HepG2 (cell line): ENCODE measurements around the gene MSX2. TPM values are rescaled to one million over a fixed set of nuclear protein-coding genes. Genes with fewer than 3 reads are reported as not detected.

Experiments used
- ATAC-seq: fragments of 200-7000 bp; cut with Tn5 transposase; 3 replicates; pipeline ENCODE4 v1.9.1; 2020; ENCODE audit warnings: mild to moderate bottlenecking, moderate library complexity
- BruUV-seq: library from RNA; stranded (reverse); fragments of 400-500 nt; replicated peaks from 2 replicates; lab custom pipeline; 2021; lab: Mats Ljungman, UMichigan
- CTCF ChIA-PET: fragments of 300-600 bp; formaldehyde crosslinking; extraction: SDS; loops from one replicate; lab custom pipeline; 2021; ENCODE audit warnings: low total read pairs, inconsistent platforms, low intra/inter-chr PET ratio; lab: Yijun Ruan, JAX
- POLR2A ChIA-PET: fragments of 350-600 bp; sonication (Branson Sonifier 250); formaldehyde crosslinking; loops from one replicate; lab custom pipeline; 2020; ENCODE audit warnings: antibody characterized with exemption, inconsistent platforms; lab: Yijun Ruan, JAX
- DNase-seq: peaks from one replicate; pipeline ENCODE4 v3.0.0-alpha.2; 2015; ENCODE audit warnings: low spot score
- FAIRE-seq: peaks from 3 replicates; lab custom pipeline; 2011; peaks lifted over from hg19 to GRCh38; lab: Jason Lieb, UNC
- H2AFZ ChIP-seq: one replicate; pipeline ENCODE4 v1.6.1; 2011; ENCODE audit warnings: low read length, inconsistent platforms
- H3K27ac ChIP-seq: fragments of 300-600 bp; 3 replicates; pipeline ENCODE4 v1.8.0; 2011; ENCODE audit warnings: mixed run types, mild to moderate bottlenecking, mixed read lengths, low read length, inconsistent platforms; ENCODE audit not compliant: insufficient read depth; ENCODE audit errors: extremely low read length
- H3K27me3 ChIP-seq, 2 experiments: fragments of 200-600 bp in 1 of 2; 2 replicates in 1 of 2; 3 replicates in 1 of 2; pipeline versions ENCODE4 v1.6.0 to v1.8.0; 2011; ENCODE audit warnings: low read length in 2 of 2, mild to moderate bottlenecking in 2 of 2, moderate library complexity in 2 of 2, inconsistent platforms in 1 of 2; ENCODE audit not compliant: insufficient read depth in 2 of 2, control insufficient read depth in 1 of 2
- H3K36me3 ChIP-seq, 2 experiments: fragments of 200-600 bp in 1 of 2; replicated peaks in 1 of 2; 2 replicates in 1 of 2; 3 replicates in 1 of 2; pipeline versions ENCODE4 v1.5.1 to v1.8.0; 2011; ENCODE audit warnings: low read length in 2 of 2, inconsistent platforms in 1 of 2; ENCODE audit not compliant: insufficient read depth in 2 of 2, control insufficient read depth in 1 of 2
- H3K4me1 ChIP-seq: 2 replicates; pipeline ENCODE4 v1.5.1; 2012; ENCODE audit warnings: low read length, inconsistent platforms; ENCODE audit not compliant: insufficient read depth
- H3K4me2 ChIP-seq: 2 replicates; pipeline ENCODE4 v1.6.0; 2011; ENCODE audit warnings: low read depth, low read length, inconsistent platforms
- H3K4me3 ChIP-seq, 3 experiments: fragments of 200-600 bp in 1 of 3; sonication (generic), shearing (Covaris generic) in 1 of 3; replicated peaks in 1 of 3; 2 replicates each; pipeline ENCODE4 v1.5.1; 2011 to 2016; ENCODE audit warnings: low read length in 3 of 3, inconsistent platforms in 2 of 3, low read depth in 2 of 3, mild to moderate bottlenecking in 2 of 3, control low read depth in 1 of 3, mixed read lengths in 1 of 3; ENCODE audit not compliant: insufficient read depth in 1 of 3
- H3K79me2 ChIP-seq: one replicate; pipeline ENCODE4 v1.6.1; 2011; ENCODE audit warnings: low read length, inconsistent platforms; ENCODE audit not compliant: insufficient read depth
- H3K9ac ChIP-seq: 2 replicates; pipeline ENCODE4 v1.6.0; 2011; ENCODE audit warnings: mild to moderate bottlenecking, low read depth, low read length, inconsistent platforms; ENCODE audit not compliant: insufficient read depth
- H3K9me3 ChIP-seq: 2 replicates; pipeline ENCODE4 v1.5.1; 2012; ENCODE audit warnings: mild to moderate bottlenecking, low read length
- H4K20me1 ChIP-seq: 2 replicates; pipeline ENCODE4 v1.6.0; 2011; ENCODE audit warnings: inconsistent platforms, mild to moderate bottlenecking, low read length, moderate library complexity; ENCODE audit not compliant: insufficient read depth
- ATM ChIP-seq: fragments of 450-650 bp; IDR thresholded peaks from 2 replicates; pipeline ENCODE4 v1.7.1; 2017; ENCODE audit warnings: mild to moderate bottlenecking, borderline replicate concordance
- DPF2 ChIP-seq: sonication (generic); formaldehyde crosslinking; IDR thresholded peaks from 2 replicates; pipeline ENCODE4 v1.4.0; 2020; ENCODE audit warnings: mild to moderate bottlenecking, low read depth, missing genetic modification reagents, borderline replicate concordance
- EED ChIP-seq: sonication (generic); formaldehyde crosslinking; IDR thresholded peaks from 2 replicates; pipeline ENCODE4 v1.5.0; 2020; ENCODE audit warnings: mild to moderate bottlenecking, missing genetic modification reagents
- HDAC2 ChIP-seq: sonication (generic); formaldehyde crosslinking; IDR thresholded peaks from 2 replicates; pipeline ENCODE4 v1.4.0; 2020; ENCODE audit warnings: missing genetic modification reagents
- MBNL3 ChIP-seq: fragments of 250-450 bp; sonication (Bioruptor Pico); conservative IDR thresholded peaks from 2 replicates; pipeline ENCODE4 v1.8.0; 2022; ENCODE audit warnings: mild to moderate bottlenecking, inconsistent platforms
- MXI1 ChIP-seq: IDR thresholded peaks from 3 replicates; pipeline ENCODE4 v1.6.1; 2012; ENCODE audit warnings: low read depth, low read length, inconsistent platforms, borderline replicate concordance
- NFE2L1 ChIP-seq: sonication (generic); formaldehyde crosslinking; IDR thresholded peaks from 2 replicates; pipeline ENCODE4 v1.4.0; 2020; ENCODE audit warnings: missing genetic modification reagents, mild to moderate bottlenecking, borderline replicate concordance
- PAXIP1 ChIP-seq: sonication (generic); formaldehyde crosslinking; conservative IDR thresholded peaks from 2 replicates; pipeline ENCODE4 v1.4.0; 2020; ENCODE audit warnings: mild to moderate bottlenecking, missing genetic modification reagents, moderate library complexity
- SP1 ChIP-seq, 2 experiments: fragments of 450-650 bp in 1 of 2; sonication (generic) in 1 of 2; formaldehyde crosslinking in 1 of 2; IDR thresholded peaks; 2 replicates each; pipeline versions ENCODE4 v1.4.0 to v1.6.1; 2016 to 2020; ENCODE audit warnings: missing genetic modification reagents in 1 of 2
- ZIK1 ChIP-seq: sonication (generic); formaldehyde crosslinking; IDR thresholded peaks from 2 replicates; pipeline ENCODE4 v1.5.0; 2020; ENCODE audit warnings: mild to moderate bottlenecking, low read depth, missing genetic modification reagents, borderline replicate concordance
- ZKSCAN1 ChIP-seq: fragments of 150-350 bp; IDR thresholded peaks from 2 replicates; pipeline ENCODE4 v1.6.1; 2014; ENCODE audit warnings: low read length
- ZNF282 ChIP-seq: fragments of 450-650 bp; IDR thresholded peaks from 2 replicates; pipeline ENCODE4 v1.6.1; 2018; ENCODE audit not compliant: partially characterized antibody
- ZNF549 ChIP-seq: sonication (generic); formaldehyde crosslinking; IDR thresholded peaks from 2 replicates; pipeline ENCODE4 v1.5.0; 2020; ENCODE audit warnings: missing genetic modification reagents
- ZNF770 ChIP-seq: sonication (generic); formaldehyde crosslinking; IDR thresholded peaks from 2 replicates; pipeline ENCODE4 v1.5.0; 2020; ENCODE audit warnings: mild to moderate bottlenecking, missing genetic modification reagents
- WGBS: methylation state at CpG from one replicate; pipeline ENCODE4 v1.1.6; 2017; ENCODE audit warnings: low lambda C conversion rate; 5-methylcytosine and 5-hydroxymethylcytosine counted together
- in situ Hi-C: cut with HindIII; loops from 2 replicates; pipeline ENCODE4 v1.10.0; 2017; ENCODE audit warnings: low pct_unique_long_range_greater_than_20kb; ENCODE audit not compliant: extremely low pct_ligation_motif_present
- intact Hi-C: fragments of 100-400 bp; cut with micrococcal nuclease; formaldehyde crosslinking; loops from one replicate; pipeline ENCODE4 v1.10.0; 2022; ENCODE audit not compliant: unreplicated experiment
- polyA plus RNA-seq, 8 experiments: library from polyadenylated mRNA; depleted of rRNA in 3 of 8; stranded (reverse) in 7 of 8; unstranded in 1 of 8; fragments of >200 nt; fragmentation: Illumina TruSeq in 4 of 8; extraction: Trizol in 4 of 8; gene quantifications; 2 replicates each; pipeline versions ENCODE4 v1.2.1 to v1.2.3, GENCODE V29; 2011 to 2016; ENCODE audit warnings: low read depth in 4 of 8, missing spikeins in 1 of 8, mixed read lengths in 1 of 8; ENCODE audit not compliant: insufficient read depth in 1 of 8
- total RNA-seq, 5 experiments: library from RNA; depleted of rRNA; stranded (reverse); fragments of >200 nt; fragmentation: Illumina TruSeq; extraction: Trizol; gene quantifications; 2 replicates each; pipeline ENCODE4 v1.2.3, GENCODE V29; 2016; ENCODE audit warnings: low read depth in 1 of 5

MSX2 gene
- total and polyA plus RNA-seq, 2 of the 13 experiments (the other 11 are each of a cell fraction or from before 2014, with no cell fraction given): not detected

GRCh38 chr5:174773371-174773770, 49.0 kb downstream of the MSX2 start:
- H3K27me3 ChIP-seq: peaks cover 0 to 3% of the 10 kb centered on the region in 2 experiments; a peak in 1 of 5 replicates
- in situ Hi-C loops: no loop called here
- H3K4me3 ChIP-seq: no peak overlapping the region
- ChIA-PET POLR2A (no interaction called here), CTCF (no interaction called here)
- TF ChIP-seq ZKSCAN1: no peak
- no peak overlapping the region for H3K27ac ChIP-seq
- H3K9me3 ChIP-seq: no peaks in the 10 kb centered on the region
- no TSS peak for BruUV-seq
- H4K20me1 ChIP-seq: no peaks in the 10 kb centered on the region
- no peak for DNase-seq
- H3K4me1 ChIP-seq: no peaks in the 10 kb centered on the region
- no peaks in the 10 kb centered on the region for H3K36me3 ChIP-seq
- no peaks in the 10 kb centered on the region for H3K79me2 ChIP-seq
- no peak overlapping the region for H3K4me2 ChIP-seq
- no peak overlapping the region for H3K9ac ChIP-seq
- WGBS: 33% methylated on average over 3 of the region's 3 CpGs
- no peak for FAIRE-seq
- ATAC-seq: no peak
- no peak overlapping the region for H2AFZ ChIP-seq
- intact Hi-C loops: no loop called here

- Histone ChIP-seq H3K4me1 (no peaks in the 10 kb centered on the region), H3K27me3 (peaks cover 0 to 3% of the 10 kb centered on the region in 2 experiments; a peak in 2 of 5 replicates), H4K20me1 (no peaks in the 10 kb centered on the region), H3K9ac (no peak overlapping the region), H3K9me3 (no peaks in the 10 kb centered on the region), H3K4me3 (no peak overlapping the region), H3K4me2 (no peak overlapping the region), H2AFZ (no peak overlapping the region), H3K79me2 (no peaks in the 10 kb centered on the region), H3K27ac (no peak overlapping the region), H3K36me3 (no peaks in the 10 kb centered on the region)
- ATAC-seq (no peak), DNase-seq (no peak), FAIRE-seq (no peak)
- BruUV-seq: no TSS peak
- in situ Hi-C loops: no loop called here
- ChIA-PET POLR2A (no interaction called here), CTCF (no interaction called here)
- 7% methylated on average over 3 of the region's 3 CpGs for WGBS
- intact Hi-C loops: no loop called here
- TF ChIP-seq PAXIP1 (CRISPR knock-in tag) (no peak), SP1 (IDR thresholded peaks at IDR 0.05) (no peak), SP1 (CRISPR knock-in tag; IDR thresholded peaks at IDR 0.05) (no peak), ZNF770 (no peak), MXI1 (no peak), ZNF549 (CRISPR knock-in tag) (no peak), ATM (no peak), DPF2 (CRISPR knock-in tag) (no peak), HDAC2 (no peak), NFE2L1 (CRISPR knock-in tag) (no peak), EED (no peak), ZNF282 (no peak), MBNL3 (no peak), ZIK1 (CRISPR knock-in tag) (no peak)
Measured at GRCh38 chr5:174775081-174775480, 50.7 kb downstream of the MSX2 start.
